Neural cell (in vitro differentiated cells): ENCODE measurements around the gene ICA1. TPM values are rescaled to one million over a fixed set of nuclear protein-coding genes. Genes with fewer than 3 reads are reported as not detected.

Source experiments
- H2AFZ ChIP-seq: fragments of 200-600, 300-800 bp; sonication (generic), shearing (Covaris generic); 2 replicates; pipeline ENCODE4 v1.6.0; 2014; ENCODE audit warnings: low read depth, mild to moderate bottlenecking, antibody characterized with exemption, low read length, moderate library complexity
- H3F3A ChIP-seq: fragments of 200-600 bp; shearing (Covaris generic); 2 replicates; pipeline ENCODE4 v1.6.1; 2016; ENCODE audit warnings: mild to moderate bottlenecking, moderate library complexity, mixed read lengths, antibody characterized with exemption, low read length; ENCODE audit not compliant: insufficient read depth, poor library complexity, severe bottlenecking
- H3K27ac ChIP-seq: fragments of 200-600, 300-800 bp; sonication (generic), shearing (Covaris generic); 2 replicates; pipeline ENCODE4 v1.5.1; 2014; ENCODE audit warnings: mild to moderate bottlenecking, low read length, moderate library complexity
- H3K27me3 ChIP-seq: fragments of 300-800, 200-600 bp; sonication (generic), shearing (Covaris generic); 2 replicates; pipeline ENCODE4 v1.6.0; 2014; ENCODE audit warnings: mild to moderate bottlenecking, low read depth, low read length, moderate library complexity; ENCODE audit not compliant: insufficient read depth
- H3K36me3 ChIP-seq: fragments of 300-800, 200-600 bp; sonication (generic), shearing (Covaris generic); 2 replicates; pipeline ENCODE4 v1.5.1; 2014; ENCODE audit warnings: mild to moderate bottlenecking, antibody characterized with exemption, low read length, moderate library complexity; ENCODE audit not compliant: insufficient read depth
- H3K4me2 ChIP-seq: fragments of 300-800, 200-600 bp; sonication (generic), shearing (Covaris generic); 2 replicates; pipeline ENCODE4 v1.6.0; 2014; ENCODE audit warnings: mild to moderate bottlenecking, low read length
- H3K4me3 ChIP-seq: fragments of 300-800, 200-600 bp; sonication (generic), shearing (Covaris generic); 2 replicates; pipeline ENCODE4 v1.5.1; 2014; ENCODE audit warnings: mild to moderate bottlenecking, low read length, moderate library complexity
- H3K79me2 ChIP-seq: fragments of 200-600 bp; shearing (Covaris generic); replicated peaks from 2 replicates; pipeline ENCODE4 v1.6.0; 2014; ENCODE audit warnings: mild to moderate bottlenecking, low read length, moderate library complexity; ENCODE audit not compliant: insufficient read depth
- H3K9ac ChIP-seq: fragments of 300-800, 200-600 bp; sonication (generic), shearing (Covaris generic); 2 replicates; pipeline ENCODE4 v1.6.1; 2016; ENCODE audit warnings: mild to moderate bottlenecking, low read length, mixed read lengths
- H3K9me2 ChIP-seq: fragments of 200-600 bp; shearing (Covaris generic); 2 replicates; pipeline ENCODE4 v1.6.1; 2016; ENCODE audit warnings: mild to moderate bottlenecking, low read length, mixed read lengths; ENCODE audit not compliant: insufficient read depth
- H3K9me3 ChIP-seq: fragments of 200-600, 300-800 bp; sonication (generic), shearing (Covaris generic); 2 replicates; pipeline ENCODE4 v1.6.1; 2016; ENCODE audit warnings: mild to moderate bottlenecking, mixed run types, low read length, moderate library complexity, mixed read lengths
- H4K20me1 ChIP-seq: fragments of 200-600 bp; shearing (Covaris generic); 2 replicates; pipeline ENCODE4 v1.6.1; 2016; ENCODE audit warnings: mild to moderate bottlenecking, mixed run types; ENCODE audit not compliant: insufficient read depth
- CTCF ChIP-seq: fragments of 450-650 bp; IDR thresholded peaks from 2 replicates; pipeline ENCODE4 v1.5.1; 2014; ENCODE audit warnings: antibody characterized with exemption, mild to moderate bottlenecking, moderate library complexity; ENCODE audit not compliant: poor library complexity, severe bottlenecking
- EP300 ChIP-seq: fragments of 450-650 bp; conservative IDR thresholded peaks from 2 replicates; pipeline ENCODE4 v1.6.1; 2014; ENCODE audit warnings: antibody characterized with exemption, mild to moderate bottlenecking, moderate library complexity; ENCODE audit not compliant: poor library complexity, severe bottlenecking
- EZH2 ChIP-seq: fragments of 200-600, 300-800 bp; shearing (Covaris generic), sonication (generic); IDR thresholded peaks from 2 replicates; pipeline ENCODE4 v1.6.1; 2014; ENCODE audit warnings: antibody characterized with exemption, low read length, borderline replicate concordance, mild to moderate bottlenecking; ENCODE audit not compliant: insufficient read depth, poor library complexity, severe bottlenecking
- MXI1 ChIP-seq: fragments of 450-650 bp; conservative IDR thresholded peaks from 2 replicates; pipeline ENCODE4 v1.6.1; 2014; ENCODE audit warnings: antibody characterized with exemption, mild to moderate bottlenecking; ENCODE audit not compliant: poor library complexity, severe bottlenecking
- POLR2AphosphoS5 ChIP-seq: IDR thresholded peaks from 2 replicates; pipeline ENCODE4 v1.6.1; 2012
- RAD21 ChIP-seq: fragments of 450-650 bp; conservative IDR thresholded peaks from 2 replicates; pipeline ENCODE4 v1.6.1; 2014; ENCODE audit warnings: antibody characterized with exemption, mild to moderate bottlenecking, moderate library complexity
- REST ChIP-seq: IDR thresholded peaks from 2 replicates; pipeline ENCODE4 v1.6.1; 2012; ENCODE audit warnings: borderline replicate concordance
- SMC3 ChIP-seq: fragments of 450-650 bp; conservative IDR thresholded peaks from 2 replicates; pipeline ENCODE4 v1.6.1; 2014; ENCODE audit warnings: antibody characterized with exemption, mild to moderate bottlenecking, moderate library complexity; ENCODE audit not compliant: poor library complexity
- TAF1 ChIP-seq: IDR thresholded peaks from 2 replicates; pipeline ENCODE4 v1.6.1; 2012; ENCODE audit warnings: low read depth
- polyA plus RNA-seq: library from polyadenylated mRNA; depleted of rRNA; stranded (reverse); fragments of >200 nt; gene quantifications from 2 replicates; pipeline ENCODE4 v1.2.3, GENCODE V29; 2014

ICA1 gene
- polyA plus RNA-seq, 1 donor from 2014 or later, result 18.6 TPM

GRCh38 chr7:8236780-8237407 is 25.1 kb downstream of the ICA1 start:
- Histone ChIP-seq H4K20me1 (no peaks in the 10 kb centered on the region), H3K9ac (no peak overlapping the region)
- no peak for TF ChIP-seq MXI1
- TF ChIP-seq TAF1, result no peak
- TF ChIP-seq CTCF, result no peak
- no peak for TF ChIP-seq SMC3
- no peak for TF ChIP-seq EP300
- TF ChIP-seq POLR2AphosphoS5, result no peak
- TF ChIP-seq REST, result no peak
- TF ChIP-seq EZH2, result no peak
- TF ChIP-seq RAD21, result no peak

GRCh38 chr7:8232999-8233847 is 28.7 kb downstream of the ICA1 start:
- no peaks in the 10 kb centered on the region for H3K79me2 ChIP-seq
- H3K4me3 ChIP-seq, result no peak overlapping the region
- H2AFZ ChIP-seq, result no peak overlapping the region
- no peaks in the 10 kb centered on the region for H3F3A ChIP-seq
- H3K9me2 ChIP-seq, result no peaks in the 10 kb centered on the region
- H3K27me3 ChIP-seq, result no peaks in the 10 kb centered on the region
- TF ChIP-seq RAD21 (no peak), CTCF (no peak), SMC3 (no peak), MXI1 (no peak), REST (no peak)
- H3K9ac ChIP-seq, result no peak overlapping the region
- no peaks in the 10 kb centered on the region for H3K36me3 ChIP-seq
- H3K27ac ChIP-seq, result no peak overlapping the region
- H4K20me1 ChIP-seq, result no peaks in the 10 kb centered on the region
- no peak overlapping the region for H3K4me2 ChIP-seq
- H3K9me3 ChIP-seq, result no peaks in the 10 kb centered on the region

More at GRCh38 chr7:8236780-8237407, 25.1 kb downstream of the ICA1 start:
- no peaks in the 10 kb centered on the region for H3K9me2 ChIP-seq
- no peak overlapping the region for H3K27ac ChIP-seq
- no peak overlapping the region for H2AFZ ChIP-seq
- no peak overlapping the region for H3K4me3 ChIP-seq
- no peaks in the 10 kb centered on the region for H3K9me3 ChIP-seq
- H3K36me3 ChIP-seq, result no peaks in the 10 kb centered on the region
- H3K4me2 ChIP-seq, result no peak overlapping the region
- no peaks in the 10 kb centered on the region for H3K79me2 ChIP-seq
- H3F3A ChIP-seq, result no peaks in the 10 kb centered on the region
- no peaks in the 10 kb centered on the region for H3K27me3 ChIP-seq
